ENCODE data around the gene CKS1B. TPM values are rescaled to one million over a fixed set of nuclear protein-coding genes. Genes with fewer than 3 reads are reported as not detected.

Gene CKS1B
- total and polyA plus RNA-seq, 9 of the 15 experiments (the other 6 are each of a cell fraction or from before 2014, with no cell fraction given) = 215 to 1,103 (median 460) TPM

DNA sequence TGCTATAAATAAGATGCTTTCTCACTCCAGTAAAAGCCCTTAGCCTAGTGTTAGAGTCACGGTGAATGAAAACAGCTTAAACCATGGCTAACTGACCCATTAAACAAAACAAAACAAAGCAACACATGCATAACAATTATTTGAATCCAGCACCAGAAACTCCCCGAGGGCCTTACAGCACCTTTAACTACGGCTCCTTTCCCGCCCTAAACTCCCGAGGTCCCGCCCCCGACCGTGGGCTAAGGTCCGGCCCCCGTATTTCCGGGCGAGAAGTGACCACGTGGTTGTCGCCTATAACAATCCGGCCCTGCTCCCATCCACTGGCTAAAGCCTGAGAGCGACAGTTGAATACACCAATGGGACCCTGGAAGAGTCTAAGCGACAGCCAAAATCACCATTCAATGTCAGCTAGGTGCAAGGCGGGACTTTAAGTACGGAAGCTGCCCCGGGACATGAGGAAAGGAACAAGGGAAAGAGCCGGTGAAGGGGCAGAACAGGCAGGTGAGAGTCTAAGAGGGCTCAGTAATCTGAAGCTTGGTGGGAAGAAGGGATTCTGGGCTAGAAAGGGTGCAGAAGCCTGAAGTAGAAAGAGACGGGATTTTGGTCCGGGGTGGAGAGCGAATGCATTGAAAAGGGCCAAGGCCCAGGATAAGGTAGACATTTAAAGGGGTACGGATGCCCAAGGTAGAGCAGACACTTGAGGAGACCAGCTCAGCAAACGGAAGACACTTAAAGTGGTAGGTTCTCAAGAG lies 8.6 kb downstream of the CKS1B start, which contains the start of gene FLAD1 (continued):
- TF ChIP-seq, protein P1, sequence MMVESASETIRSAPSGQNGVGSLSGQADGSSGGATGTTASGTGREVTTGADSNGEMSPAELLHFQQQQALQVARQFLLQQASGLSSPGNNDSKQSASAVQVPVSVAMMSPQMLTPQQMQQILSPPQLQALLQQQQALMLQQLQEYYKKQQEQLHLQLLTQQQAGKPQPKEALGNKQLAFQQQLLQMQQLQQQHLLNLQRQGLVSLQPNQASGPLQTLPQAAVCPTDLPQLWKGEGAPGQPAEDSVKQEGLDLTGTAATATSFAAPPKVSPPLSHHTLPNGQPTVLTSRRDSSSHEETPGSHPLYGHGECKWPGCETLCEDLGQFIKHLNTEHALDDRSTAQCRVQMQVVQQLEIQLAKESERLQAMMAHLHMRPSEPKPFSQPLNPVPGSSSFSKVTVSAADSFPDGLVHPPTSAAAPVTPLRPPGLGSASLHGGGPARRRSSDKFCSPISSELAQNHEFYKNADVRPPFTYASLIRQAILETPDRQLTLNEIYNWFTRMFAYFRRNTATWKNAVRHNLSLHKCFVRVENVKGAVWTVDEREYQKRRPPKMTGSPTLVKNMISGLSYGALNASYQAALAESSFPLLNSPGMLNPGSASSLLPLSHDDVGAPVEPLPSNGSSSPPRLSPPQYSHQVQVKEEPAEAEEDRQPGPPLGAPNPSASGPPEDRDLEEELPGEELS (CRISPR knock-in tag; IDR thresholded peaks at IDR 0.05; ENCODE audit: borderline replicate concordance) = no peak
- TF ChIP-seq, protein P2, sequence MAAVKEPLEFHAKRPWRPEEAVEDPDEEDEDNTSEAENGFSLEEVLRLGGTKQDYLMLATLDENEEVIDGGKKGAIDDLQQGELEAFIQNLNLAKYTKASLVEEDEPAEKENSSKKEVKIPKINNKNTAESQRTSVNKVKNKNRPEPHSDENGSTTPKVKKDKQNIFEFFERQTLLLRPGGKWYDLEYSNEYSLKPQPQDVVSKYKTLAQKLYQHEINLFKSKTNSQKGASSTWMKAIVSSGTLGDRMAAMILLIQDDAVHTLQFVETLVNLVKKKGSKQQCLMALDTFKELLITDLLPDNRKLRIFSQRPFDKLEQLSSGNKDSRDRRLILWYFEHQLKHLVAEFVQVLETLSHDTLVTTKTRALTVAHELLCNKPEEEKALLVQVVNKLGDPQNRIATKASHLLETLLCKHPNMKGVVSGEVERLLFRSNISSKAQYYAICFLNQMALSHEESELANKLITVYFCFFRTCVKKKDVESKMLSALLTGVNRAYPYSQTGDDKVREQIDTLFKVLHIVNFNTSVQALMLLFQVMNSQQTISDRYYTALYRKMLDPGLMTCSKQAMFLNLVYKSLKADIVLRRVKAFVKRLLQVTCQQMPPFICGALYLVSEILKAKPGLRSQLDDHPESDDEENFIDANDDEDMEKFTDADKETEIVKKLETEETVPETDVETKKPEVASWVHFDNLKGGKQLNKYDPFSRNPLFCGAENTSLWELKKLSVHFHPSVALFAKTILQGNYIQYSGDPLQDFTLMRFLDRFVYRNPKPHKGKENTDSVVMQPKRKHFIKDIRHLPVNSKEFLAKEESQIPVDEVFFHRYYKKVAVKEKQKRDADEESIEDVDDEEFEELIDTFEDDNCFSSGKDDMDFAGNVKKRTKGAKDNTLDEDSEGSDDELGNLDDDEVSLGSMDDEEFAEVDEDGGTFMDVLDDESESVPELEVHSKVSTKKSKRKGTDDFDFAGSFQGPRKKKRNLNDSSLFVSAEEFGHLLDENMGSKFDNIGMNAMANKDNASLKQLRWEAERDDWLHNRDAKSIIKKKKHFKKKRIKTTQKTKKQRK (IDR thresholded peaks at IDR 0.05; ENCODE audit: borderline replicate concordance, low read depth, low read length) = peak; percentile 98
- TF ChIP-seq KDM4B (IDR thresholded peaks at IDR 0.05; ENCODE audit: borderline replicate concordance in 2 of 2, low read depth in 1 of 2) (0 out of 4 replicates have a peak, but pooled peaks of 1 of the 2 experiments have one; percentile 27), FOXP1 (CRISPR knock-in tag; IDR thresholded peaks at IDR 0.05) (0 out of 2 replicates have a peak, but pooled peaks have one; percentile 25), HNRNPL (IDR thresholded peaks at IDR 0.05; ENCODE audit: low read depth, low read length) (no peak), ATF1 (CRISPR knock-in tag; IDR thresholded peaks at IDR 0.05) (no peak), ATF1 (tag; IDR thresholded peaks at IDR 0.05) (peak; percentile 91), POLR2A (conservative IDR thresholded peaks at IDR 0.05) (peak; percentile 95), NR2F6 (CRISPR knock-in tag; IDR thresholded peaks at IDR 0.05) (no peak), CREM (IDR thresholded peaks at IDR 0.05; ENCODE audit: low read depth) (peak; percentile 73), HSF4 (CRISPR knock-in tag; IDR thresholded peaks at IDR 0.05; ENCODE audit: borderline replicate concordance) (no peak), RBM22 (IDR thresholded peaks at IDR 0.05; ENCODE audit: low read depth, low read length, poor library complexity, severe bottlenecking) (no peak), KDM5B (IDR thresholded peaks at IDR 0.05; ENCODE audit: insufficient replicate concordance, low read depth, low read length) (peak; percentile 63)
- TF ChIP-seq, protein P3, sequence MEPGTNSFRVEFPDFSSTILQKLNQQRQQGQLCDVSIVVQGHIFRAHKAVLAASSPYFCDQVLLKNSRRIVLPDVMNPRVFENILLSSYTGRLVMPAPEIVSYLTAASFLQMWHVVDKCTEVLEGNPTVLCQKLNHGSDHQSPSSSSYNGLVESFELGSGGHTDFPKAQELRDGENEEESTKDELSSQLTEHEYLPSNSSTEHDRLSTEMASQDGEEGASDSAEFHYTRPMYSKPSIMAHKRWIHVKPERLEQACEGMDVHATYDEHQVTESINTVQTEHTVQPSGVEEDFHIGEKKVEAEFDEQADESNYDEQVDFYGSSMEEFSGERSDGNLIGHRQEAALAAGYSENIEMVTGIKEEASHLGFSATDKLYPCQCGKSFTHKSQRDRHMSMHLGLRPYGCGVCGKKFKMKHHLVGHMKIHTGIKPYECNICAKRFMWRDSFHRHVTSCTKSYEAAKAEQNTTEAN (CRISPR knock-in tag; IDR thresholded peaks at IDR 0.05) = peak; percentile 31; the same call in 1 of the 2 replicates
- TF ChIP-seq, protein P4, sequence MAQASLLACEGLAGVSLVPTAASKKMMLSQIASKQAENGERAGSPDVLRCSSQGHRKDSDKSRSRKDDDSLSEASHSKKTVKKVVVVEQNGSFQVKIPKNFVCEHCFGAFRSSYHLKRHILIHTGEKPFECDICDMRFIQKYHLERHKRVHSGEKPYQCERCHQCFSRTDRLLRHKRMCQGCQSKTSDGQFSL (CRISPR knock-in tag; IDR thresholded peaks at IDR 0.05) = no peak
- TF ChIP-seq, protein P4 (tag; IDR thresholded peaks at IDR 0.05) = no peak
- TF ChIP-seq, protein P5, sequence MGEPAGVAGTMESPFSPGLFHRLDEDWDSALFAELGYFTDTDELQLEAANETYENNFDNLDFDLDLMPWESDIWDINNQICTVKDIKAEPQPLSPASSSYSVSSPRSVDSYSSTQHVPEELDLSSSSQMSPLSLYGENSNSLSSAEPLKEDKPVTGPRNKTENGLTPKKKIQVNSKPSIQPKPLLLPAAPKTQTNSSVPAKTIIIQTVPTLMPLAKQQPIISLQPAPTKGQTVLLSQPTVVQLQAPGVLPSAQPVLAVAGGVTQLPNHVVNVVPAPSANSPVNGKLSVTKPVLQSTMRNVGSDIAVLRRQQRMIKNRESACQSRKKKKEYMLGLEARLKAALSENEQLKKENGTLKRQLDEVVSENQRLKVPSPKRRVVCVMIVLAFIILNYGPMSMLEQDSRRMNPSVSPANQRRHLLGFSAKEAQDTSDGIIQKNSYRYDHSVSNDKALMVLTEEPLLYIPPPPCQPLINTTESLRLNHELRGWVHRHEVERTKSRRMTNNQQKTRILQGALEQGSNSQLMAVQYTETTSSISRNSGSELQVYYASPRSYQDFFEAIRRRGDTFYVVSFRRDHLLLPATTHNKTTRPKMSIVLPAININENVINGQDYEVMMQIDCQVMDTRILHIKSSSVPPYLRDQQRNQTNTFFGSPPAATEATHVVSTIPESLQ (CRISPR knock-in tag; IDR thresholded peaks at IDR 0.05) = 0 out of 2 replicates have a peak, but pooled peaks have one; percentile 34
